NT2/D1 (cell line): ENCODE results near the gene TRAF3IP1.

Experiments used
- SUZ12 ChIP-seq: IDR thresholded peaks from 2 replicates; pipeline ENCODE4 v1.6.1; 2011; ENCODE audit not compliant: insufficient read length, insufficient read depth; ENCODE audit errors: extremely low read depth
- YY1 ChIP-seq: IDR thresholded peaks from 2 replicates; pipeline ENCODE4 v1.6.1; 2011; ENCODE audit not compliant: insufficient read length, insufficient read depth
- ZNF274 ChIP-seq: IDR thresholded peaks from 2 replicates; pipeline ENCODE4 v1.6.1; 2011; ENCODE audit warnings: mild to moderate bottlenecking, low read depth, low read length

DNA sequence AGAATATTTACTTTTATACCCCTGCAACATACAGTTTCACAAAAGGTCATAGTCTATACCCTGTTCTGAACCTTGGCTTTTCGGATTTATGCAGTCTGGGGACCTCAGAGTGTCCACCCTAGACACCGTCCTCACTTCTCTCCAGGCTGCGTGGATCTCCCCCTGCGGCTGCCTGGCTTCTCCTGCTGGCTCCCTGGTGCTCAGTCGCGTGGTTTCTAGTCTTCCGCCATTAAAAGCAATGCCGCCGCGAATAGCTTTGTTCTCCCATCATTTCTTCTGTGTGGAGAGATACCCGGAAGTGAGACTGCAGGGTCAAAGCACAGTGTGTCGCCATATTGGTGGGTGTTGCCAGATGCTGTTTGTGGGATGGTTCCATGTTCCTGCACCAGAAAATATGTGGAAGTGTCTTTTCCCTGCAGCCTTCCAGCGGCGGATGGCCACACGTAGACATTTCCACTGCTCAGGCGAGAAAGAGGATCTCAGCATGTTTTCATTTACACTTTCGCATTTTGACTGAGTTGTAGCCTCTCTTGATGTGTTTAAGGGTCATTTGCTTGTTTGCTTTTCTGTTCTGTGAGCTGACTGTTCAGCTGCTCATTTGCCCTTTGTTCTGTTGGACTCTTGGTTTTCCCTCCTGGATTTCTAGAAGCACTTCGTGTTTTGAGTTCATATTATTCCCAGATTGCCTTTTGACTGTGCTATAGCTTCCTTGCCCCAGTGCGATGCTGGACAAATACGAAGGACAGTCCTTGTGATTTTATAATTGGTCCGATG, 83.5 kb downstream of the TRAF3IP1 start:
- TF ChIP-seq ZNF274 = no peak
- TF ChIP-seq SUZ12 = no peak
- TF ChIP-seq YY1 = no peak
